DOHH2 (cell line): ENCODE results near the gene JARID2.

Source experiments
- H3F3A ChIP-seq: fragments of 200-600 bp; sonication (generic), shearing (Covaris generic); 2 replicates; pipeline ENCODE4 v1.6.0; 2016; ENCODE audit warnings: antibody characterized with exemption, mild to moderate bottlenecking; ENCODE audit not compliant: control insufficient read depth, insufficient read depth
- H3K27ac ChIP-seq: fragments of 200-600 bp; sonication (generic); 2 replicates; pipeline ENCODE4 v1.5.1; 2014; ENCODE audit warnings: low read depth, mild to moderate bottlenecking, low read length, moderate library complexity
- H3K27me3 ChIP-seq: fragments of 200-600 bp; sonication (generic); 2 replicates; pipeline ENCODE4 v1.6.1; 2014; ENCODE audit warnings: mild to moderate bottlenecking, low read length, mixed read lengths; ENCODE audit not compliant: control insufficient read depth
- H3K36me3 ChIP-seq: fragments of 200-600 bp; sonication (generic); 2 replicates; pipeline ENCODE4 v1.6.1; 2014; ENCODE audit warnings: mild to moderate bottlenecking, low read length, moderate library complexity, mixed read lengths; ENCODE audit not compliant: control insufficient read depth
- H3K4me1 ChIP-seq: fragments of 200-600 bp; sonication (generic); 2 replicates; pipeline ENCODE4 v1.6.1; 2014; ENCODE audit warnings: mild to moderate bottlenecking, low read length, mixed read lengths; ENCODE audit not compliant: control insufficient read depth
- H3K4me2 ChIP-seq: fragments of 200-600 bp; sonication (generic); 2 replicates; pipeline ENCODE4 v1.6.0; 2014; ENCODE audit warnings: mild to moderate bottlenecking, low read length, moderate library complexity
- H3K4me3 ChIP-seq: fragments of 200-600 bp; sonication (generic); 2 replicates; pipeline ENCODE4 v1.5.1; 2014; ENCODE audit warnings: mild to moderate bottlenecking, low read length, mixed read lengths
- H3K79me2 ChIP-seq: fragments of 200-600 bp; sonication (generic); 2 replicates; pipeline ENCODE4 v1.6.1; 2014; ENCODE audit warnings: mild to moderate bottlenecking, low read length, mixed read lengths; ENCODE audit not compliant: control insufficient read depth
- H3K9me2 ChIP-seq: fragments of 200-600 bp; sonication (generic); replicated peaks from 2 replicates; pipeline ENCODE4 v1.6.1; 2014; ENCODE audit warnings: mild to moderate bottlenecking, low read length, mixed read lengths; ENCODE audit not compliant: control insufficient read depth
- H3K9me3 ChIP-seq: fragments of 200-600 bp; sonication (generic); 2 replicates; pipeline ENCODE4 v1.6.1; 2014; ENCODE audit warnings: antibody characterized with exemption, low read length, mixed read lengths; ENCODE audit not compliant: control insufficient read depth, insufficient read depth
- H4K20me1 ChIP-seq: fragments of 200-600 bp; sonication (generic); 2 replicates; pipeline ENCODE4 v1.6.0; 2014; ENCODE audit warnings: low read depth, mild to moderate bottlenecking, antibody characterized with exemption, low read length, moderate library complexity; ENCODE audit not compliant: control insufficient read depth, insufficient read depth
- EZH2phosphoT487 ChIP-seq: fragments of 200-600 bp; sonication (generic); IDR thresholded peaks from 2 replicates; pipeline ENCODE4 v1.6.1; 2017; ENCODE audit warnings: borderline replicate concordance, mild to moderate bottlenecking, antibody characterized with exemption, low read length, moderate library complexity, mixed read lengths
- TF ChIP-seq, protein P1 (sequence below): fragments of 200-600 bp; sonication (generic); IDR thresholded peaks from one replicate; pipeline ENCODE4 v1.5.1; 2014; ENCODE audit warnings: antibody characterized with exemption, mild to moderate bottlenecking, low read depth, low read length; ENCODE audit not compliant: poor library complexity, severe bottlenecking

JARID2 gene

DNA sequence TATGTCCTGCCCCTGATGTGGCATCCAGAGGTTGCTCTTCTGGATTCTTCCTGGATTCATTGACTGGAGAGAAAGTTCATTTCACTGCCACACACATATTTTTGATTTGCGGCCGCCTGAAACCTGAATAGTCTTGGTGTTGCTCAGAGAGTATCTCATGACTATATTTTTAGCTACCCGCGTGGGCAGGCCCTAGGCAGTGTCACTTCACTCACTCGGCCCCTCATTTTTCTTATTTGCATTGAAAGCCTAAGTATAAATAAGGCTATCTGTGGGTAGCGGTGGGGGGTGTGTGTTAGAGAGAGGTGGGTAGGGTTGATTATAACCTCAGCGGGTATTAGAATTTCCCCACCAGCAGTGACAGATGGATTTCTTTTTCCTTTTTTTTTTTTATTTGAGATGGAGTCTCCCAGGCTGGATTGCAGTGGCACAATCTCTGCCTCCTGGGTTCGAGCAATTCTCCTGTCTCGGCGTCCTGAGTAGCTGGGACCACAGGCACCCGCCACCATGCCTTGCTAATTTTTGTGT, 113.5 kb downstream of the JARID2 start:
- Histone ChIP-seq H3K27me3 (peaks cover 37% of the 10 kb centered on the region), H3K9me2 (no peaks in the 10 kb centered on the region), H3K4me2 (no peak overlapping the region), H3F3A (no peaks in the 10 kb centered on the region; the same call in 1 of the 2 replicates), H3K9me3 (no peaks in the 10 kb centered on the region), H3K27ac (no peak overlapping the region), H4K20me1 (peaks cover 44% of the 10 kb centered on the region), H3K4me1 (peaks cover 43% of the 10 kb centered on the region), H3K79me2 (no peaks in the 10 kb centered on the region; the same call in 1 of the 2 replicates), H3K4me3 (no peak overlapping the region), H3K36me3 (no peaks in the 10 kb centered on the region)
- peak; percentile 46; the same call in 1 of the 2 replicates for TF ChIP-seq EZH2phosphoT487
- TF ChIP-seq, protein P1, sequence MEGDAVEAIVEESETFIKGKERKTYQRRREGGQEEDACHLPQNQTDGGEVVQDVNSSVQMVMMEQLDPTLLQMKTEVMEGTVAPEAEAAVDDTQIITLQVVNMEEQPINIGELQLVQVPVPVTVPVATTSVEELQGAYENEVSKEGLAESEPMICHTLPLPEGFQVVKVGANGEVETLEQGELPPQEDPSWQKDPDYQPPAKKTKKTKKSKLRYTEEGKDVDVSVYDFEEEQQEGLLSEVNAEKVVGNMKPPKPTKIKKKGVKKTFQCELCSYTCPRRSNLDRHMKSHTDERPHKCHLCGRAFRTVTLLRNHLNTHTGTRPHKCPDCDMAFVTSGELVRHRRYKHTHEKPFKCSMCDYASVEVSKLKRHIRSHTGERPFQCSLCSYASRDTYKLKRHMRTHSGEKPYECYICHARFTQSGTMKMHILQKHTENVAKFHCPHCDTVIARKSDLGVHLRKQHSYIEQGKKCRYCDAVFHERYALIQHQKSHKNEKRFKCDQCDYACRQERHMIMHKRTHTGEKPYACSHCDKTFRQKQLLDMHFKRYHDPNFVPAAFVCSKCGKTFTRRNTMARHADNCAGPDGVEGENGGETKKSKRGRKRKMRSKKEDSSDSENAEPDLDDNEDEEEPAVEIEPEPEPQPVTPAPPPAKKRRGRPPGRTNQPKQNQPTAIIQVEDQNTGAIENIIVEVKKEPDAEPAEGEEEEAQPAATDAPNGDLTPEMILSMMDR: no peak

DNA sequence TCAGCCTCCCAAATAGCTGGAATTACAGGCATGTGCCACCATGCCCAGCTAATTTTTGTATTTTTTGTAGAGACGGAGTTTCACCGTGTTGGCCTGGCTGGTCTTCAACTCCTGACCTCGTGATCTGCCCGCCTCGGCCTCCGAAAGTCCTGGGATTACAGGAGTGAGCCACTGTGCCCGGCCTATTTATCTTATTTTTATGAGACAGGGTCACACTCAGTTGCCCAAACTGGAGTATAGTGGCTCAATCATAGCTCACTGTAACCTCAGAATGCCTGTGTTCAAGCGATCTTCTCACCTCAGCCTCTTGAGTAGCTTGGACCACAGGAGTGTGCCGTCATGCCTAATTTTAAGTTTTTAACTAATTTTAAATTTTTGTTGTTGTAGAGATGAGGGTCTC, 114.4 kb downstream of the JARID2 start:
- H3K79me2 ChIP-seq: peaks cover 6% of the 10 kb centered on the region; the same call in 1 of the 2 replicates
- H3K27me3 ChIP-seq: peaks cover 37% of the 10 kb centered on the region
- peaks cover 52% of the 10 kb centered on the region for H3K4me1 ChIP-seq
- TF ChIP-seq, protein P1: no peak
- no peak for TF ChIP-seq EZH2phosphoT487
- H3K4me2 ChIP-seq: no peak overlapping the region
- H4K20me1 ChIP-seq: peaks cover 40% of the 10 kb centered on the region
- no peaks in the 10 kb centered on the region for H3K9me2 ChIP-seq
- H3K9me3 ChIP-seq: no peaks in the 10 kb centered on the region
- H3K27ac ChIP-seq: no peak overlapping the region
- H3K4me3 ChIP-seq: no peak overlapping the region
- no peaks in the 10 kb centered on the region for H3K36me3 ChIP-seq
- no peaks in the 10 kb centered on the region; the same call in 1 of the 2 replicates for H3F3A ChIP-seq

DNA sequence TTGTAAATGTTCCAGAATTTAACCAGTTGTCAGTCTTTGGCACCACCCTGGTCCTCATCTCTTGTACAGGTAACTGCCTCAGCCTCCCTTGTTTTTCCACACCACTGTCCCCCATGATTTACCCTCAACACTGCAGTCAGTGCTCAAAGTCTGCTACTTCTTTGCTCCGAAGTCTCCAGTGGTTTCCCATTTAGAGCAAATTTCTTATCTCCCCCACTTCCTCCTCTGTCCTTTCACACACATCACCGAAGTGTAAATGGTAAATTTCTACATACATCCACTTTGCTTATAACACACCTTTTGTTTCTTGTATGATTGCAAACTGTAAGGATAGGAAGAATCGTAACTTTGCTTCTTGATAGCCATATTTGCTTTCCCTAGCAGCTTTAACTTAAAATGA, 115.3 kb downstream of the JARID2 start:
- Histone ChIP-seq H3K9me2 (no peaks in the 10 kb centered on the region), H3K27ac (no peak overlapping the region), H3K9me3 (no peaks in the 10 kb centered on the region), H3K4me2 (no peak overlapping the region), H3K27me3 (peaks cover 37% of the 10 kb centered on the region), H3K4me3 (no peak overlapping the region), H3K79me2 (peaks cover 11% of the 10 kb centered on the region; the same call in 1 of the 2 replicates), H3K36me3 (no peaks in the 10 kb centered on the region), H3F3A (no peaks in the 10 kb centered on the region; the same call in 1 of the 2 replicates), H4K20me1 (peaks cover 37% of the 10 kb centered on the region), H3K4me1 (peaks cover 58% of the 10 kb centered on the region)
- no peak for TF ChIP-seq EZH2phosphoT487
- TF ChIP-seq, protein P1: no peak
